GM23338 (cell line): ENCODE data around the gene WASL. TPM values are rescaled to one million over a fixed set of nuclear protein-coding genes. Genes with fewer than 3 reads are reported as not detected.
"Not testable (repeated sequence)": the region's sequence is repeated elsewhere in the genome, so short reads cannot be mapped to it uniquely, and the experiment has no call there.

Experiments used
- ATAC-seq: fragments of 200-7000 bp; cut with Tn5 transposase; 3 replicates; pipeline ENCODE4 v1.9.1; 2020
- DNase-seq: peaks from one replicate; pipeline ENCODE4 v3.0.0-alpha.2; 2015; ENCODE audit warnings: low spot score
- H2AFZ ChIP-seq: fragments of 200-600 bp; sonication (generic); 2 replicates; pipeline ENCODE4 v1.8.0; 2016; ENCODE audit warnings: antibody characterized with exemption, mild to moderate bottlenecking, moderate library complexity
- H3F3A ChIP-seq: fragments of 200-600 bp; sonication (generic); replicated peaks from 2 replicates; pipeline ENCODE4 v1.8.0; 2017; ENCODE audit warnings: antibody characterized with exemption, mixed run types, low read depth
- H3K27ac ChIP-seq: fragments of 200-600 bp; sonication (generic); 2 replicates; pipeline ENCODE4 v1.6.1; 2016; ENCODE audit warnings: low read depth
- H3K27me3 ChIP-seq: fragments of 200-600 bp; sonication (generic); 2 replicates; pipeline ENCODE4 v1.8.0; 2016; ENCODE audit warnings: mild to moderate bottlenecking, mixed run types, moderate library complexity; ENCODE audit not compliant: insufficient read depth
- H3K36me3 ChIP-seq: fragments of 200-600 bp; sonication (generic); 2 replicates; pipeline ENCODE4 v1.8.0; 2016; ENCODE audit warnings: mild to moderate bottlenecking; ENCODE audit not compliant: insufficient read depth
- H3K4me1 ChIP-seq: fragments of 200-600 bp; sonication (generic); 2 replicates; pipeline ENCODE4 v1.8.0; 2016; ENCODE audit warnings: mild to moderate bottlenecking, moderate library complexity; ENCODE audit not compliant: insufficient read depth
- H3K4me2 ChIP-seq: fragments of 200-600 bp; sonication (generic); 2 replicates; pipeline ENCODE4 v1.7.1; 2017; ENCODE audit warnings: mixed run types
- H3K4me3 ChIP-seq: fragments of 200-600 bp; sonication (generic); 2 replicates; pipeline ENCODE4 v1.6.1; 2016; ENCODE audit warnings: mixed run types
- H3K79me2 ChIP-seq: fragments of 200-600 bp; sonication (generic); replicated peaks from 2 replicates; pipeline ENCODE4 v1.8.0; 2017; ENCODE audit warnings: mild to moderate bottlenecking; ENCODE audit not compliant: insufficient read depth
- H3K9me2 ChIP-seq: fragments of 200-600 bp; sonication (generic); 2 replicates; pipeline ENCODE4 v1.8.0; 2017; ENCODE audit not compliant: insufficient read depth
- H4K20me1 ChIP-seq: fragments of 200-600 bp; sonication (generic); replicated peaks from 2 replicates; pipeline ENCODE4 v1.8.0; 2017; ENCODE audit warnings: mild to moderate bottlenecking; ENCODE audit not compliant: insufficient read depth
- H3K27ac Mint-ChIP-seq: 2 replicates; pipeline ENCODE4 v1.8.0; 2020; ENCODE audit warnings: inconsistent platforms, mild to moderate bottlenecking, moderate library complexity, mixed read lengths
- H3K27me3 Mint-ChIP-seq: 3 replicates; pipeline ENCODE4 v1.8.0; 2022; ENCODE audit warnings: low read depth, mild to moderate bottlenecking, moderate library complexity, mixed read lengths, inconsistent platforms; ENCODE audit not compliant: insufficient read depth, poor library complexity
- H3K36me3 Mint-ChIP-seq: 3 replicates; pipeline ENCODE4 v1.8.0; 2021; ENCODE audit warnings: low read depth, mild to moderate bottlenecking, inconsistent platforms, moderate library complexity, mixed read lengths
- H3K4me1 Mint-ChIP-seq: 3 replicates; pipeline ENCODE4 v1.8.0; 2020; ENCODE audit warnings: mild to moderate bottlenecking, inconsistent platforms, mixed read lengths
- H3K4me3 Mint-ChIP-seq: 3 replicates; pipeline ENCODE4 v1.8.0; 2021; ENCODE audit warnings: moderate library complexity, mild to moderate bottlenecking, inconsistent platforms, mixed read lengths
- H3K9me3 Mint-ChIP-seq: 3 replicates; pipeline ENCODE4 v1.8.0; 2020; ENCODE audit warnings: moderate library complexity, mild to moderate bottlenecking, inconsistent platforms, mixed read lengths
- CREB1 ChIP-seq: fragments of 250-450 bp; sonication (Bioruptor Pico); IDR thresholded peaks from 2 replicates; pipeline ENCODE4 v1.5.0; 2020; ENCODE audit warnings: low read depth, mild to moderate bottlenecking, moderate library complexity
- CTCF ChIP-seq, 2 experiments: fragments of 200-600 bp in 1 of 2; sonication (generic) in 1 of 2; conservative IDR thresholded peaks; 2 replicates each; pipeline versions ENCODE4 v1.5.1 to v1.6.1; 2016 to 2017; ENCODE audit warnings: antibody characterized with exemption in 2 of 2, low read depth in 2 of 2, mild to moderate bottlenecking in 2 of 2, moderate library complexity in 1 of 2
- EZH2 ChIP-seq: fragments of 200-600 bp; sonication (generic); IDR thresholded peaks from one replicate; pipeline ENCODE4 v1.8.0; 2017; ENCODE audit warnings: antibody characterized with exemption, mild to moderate bottlenecking, low read depth; ENCODE audit not compliant: unreplicated experiment
- EZH2phosphoT487 ChIP-seq: fragments of 200-600 bp; sonication (generic); IDR thresholded peaks from one replicate; pipeline ENCODE4 v1.8.1; 2018; ENCODE audit warnings: antibody characterized with exemption; ENCODE audit not compliant: unreplicated experiment
- JUNB ChIP-seq: IDR thresholded peaks from one replicate; pipeline ENCODE4 v1.6.1; 2016; ENCODE audit warnings: antibody characterized with exemption; ENCODE audit not compliant: unreplicated experiment
- NANOG ChIP-seq: IDR thresholded peaks from 2 replicates; pipeline ENCODE4 v1.6.1; 2016; ENCODE audit warnings: antibody characterized with exemption, borderline replicate concordance
- POLR2AphosphoS5 ChIP-seq: IDR thresholded peaks from 2 replicates; pipeline ENCODE4 v1.6.1; 2016; ENCODE audit warnings: antibody characterized with exemption, low read depth
- STAT1 ChIP-seq: IDR thresholded peaks from one replicate; pipeline ENCODE4 v1.6.1; 2016; ENCODE audit warnings: antibody characterized with exemption; ENCODE audit not compliant: unreplicated experiment
- ZNF114 ChIP-seq: fragments of 250-450 bp; sonication (Bioruptor Pico); IDR thresholded peaks from 2 replicates; pipeline ENCODE4 v1.5.0; 2020; ENCODE audit warnings: mild to moderate bottlenecking, moderate library complexity
- ZNF331 ChIP-seq: fragments of 250-450 bp; sonication (Bioruptor Pico); IDR thresholded peaks from 2 replicates; pipeline ENCODE4 v1.5.0; 2020; ENCODE audit warnings: low read depth, mild to moderate bottlenecking, moderate library complexity
- ZNF462 ChIP-seq: fragments of 250-450 bp; sonication (Bioruptor Pico); IDR thresholded peaks from 2 replicates; pipeline ENCODE4 v1.5.0; 2020; ENCODE audit warnings: mild to moderate bottlenecking, moderate library complexity
- polyA plus RNA-seq: library from polyadenylated mRNA; unstranded; fragments of >200 nt; fragmentation: Nextera tagmentation; extraction: Ambion mirVana; gene quantifications from 2 replicates; pipeline ENCODE4 v1.2.1, GENCODE V29; 2016
- total RNA-seq: library from RNA; depleted of rRNA; stranded (reverse); fragments of >200 nt; shearing (Covaris generic); gene quantifications from 2 replicates; pipeline ENCODE4 v1.2.3, GENCODE V29; 2014

Gene WASL
- total and polyA plus RNA-seq, 2 experiments from 2014 or later = 36.4 to 45.3 TPM

GRCh38 chr7:123737168-123737674 lies 11.6 kb downstream of the WASL start:
- not testable (repeated sequence) for H3K27ac Mint-ChIP-seq, H3K4me3 Mint-ChIP-seq, H3K4me2 ChIP-seq, DNase-seq, H3K36me3 ChIP-seq, H3K4me3 ChIP-seq, H2AFZ ChIP-seq, H3K27ac ChIP-seq, ATAC-seq, H3K9me3 Mint-ChIP-seq, H3K9me2 ChIP-seq, H3K27me3 Mint-ChIP-seq, H3K4me1 ChIP-seq, H3F3A ChIP-seq, H3K27me3 ChIP-seq, H3K36me3 Mint-ChIP-seq
- peaks cover 46% of the 10 kb centered on the region for H4K20me1 ChIP-seq
- H3K79me2 ChIP-seq = peaks cover 100% of the 10 kb centered on the region
- H3K4me1 Mint-ChIP-seq = peaks cover 25% of the 10 kb centered on the region

- Histone ChIP-seq H2AFZ (no peak overlapping the region), H3K36me3 (no peaks in the 10 kb centered on the region), H3K9me2 (no peaks in the 10 kb centered on the region), H3F3A (no peaks in the 10 kb centered on the region), H3K27ac (peak overlapping the region; percentile 34; the same call in 1 of the 2 replicates), H3K4me2 (no peak overlapping the region), H3K27me3 (no peaks in the 10 kb centered on the region), H3K79me2 (peaks cover 100% of the 10 kb centered on the region), H3K4me1 (0 out of 2 replicates have a peak, but pooled peaks cover 3% of the 10 kb centered on the region), H3K4me3 (no peak overlapping the region), H4K20me1 (peaks cover 51% of the 10 kb centered on the region)
- Mint-ChIP-seq H3K27ac (no peak overlapping the region), H3K9me3 (no peaks in the 10 kb centered on the region), H3K27me3 (no peaks in the 10 kb centered on the region), H3K4me1 (peaks cover 24% of the 10 kb centered on the region), H3K36me3 (peaks cover 3% of the 10 kb centered on the region; the same call in 2 of the 3 replicates), H3K4me3 (no peak overlapping the region)
- DNase-seq = no peak
- no peak for ATAC-seq
- TF ChIP-seq ZNF114 = no peak
- no peak for TF ChIP-seq STAT1
- TF ChIP-seq CREB1 = no peak
- TF ChIP-seq POLR2AphosphoS5 = no peak
- no peak for TF ChIP-seq EZH2
- no peak for TF ChIP-seq CTCF (conservative IDR thresholded peaks at IDR 0.05; ENCODE audit: low read depth in 2 of 2)
- no peak for TF ChIP-seq ZNF462
- no peak for TF ChIP-seq ZNF331 (CRISPR knock-in tag)
- no peak for TF ChIP-seq NANOG
- TF ChIP-seq EZH2phosphoT487 = no peak
- no peak for TF ChIP-seq JUNB
These were observed 13.3 kb downstream of the WASL start for GRCh38 chr7:123735539-123735938.
